Left colon (tissue), 2 donors: ENCODE results near the gene RNF214. TPM values are rescaled to one million over a fixed set of nuclear protein-coding genes. Genes with fewer than 3 reads are reported as not detected.
"Not testable (repeated sequence)": the region's sequence is repeated elsewhere in the genome, so short reads cannot be mapped to it uniquely, and the experiment has no call there.

Experiments
- ATAC-seq: fragments of 200-7000 bp; cut with Tn5 transposase; one replicate; pipeline ENCODE4 v1.9.1; 2020; ENCODE audit warnings: mild to moderate bottlenecking, moderate library complexity
- DNase-seq, 2 donors: peaks; one replicate each; pipeline ENCODE4 v3.0.0-alpha.2; 2020
- intact Hi-C, 2 donors: fragments of 100-400 bp; cut with DNase I in 1 of 2; cut with micrococcal nuclease in 1 of 2; formaldehyde crosslinking; loops; one replicate each; pipeline versions ENCODE4 v1.11.2 to v1.14.0; 2022; cut with DNase I, micrococcal nuclease
- total RNA-seq, 2 donors: library from RNA; stranded (reverse); fragmentation: NEBNext Ultra II Directional; extraction: Animal tissue kit (Norgen Biotek cat#: 25700); gene quantifications; one replicate each; pipeline ENCODE4 v1.2.1, GENCODE V29; 2021
- donor health status: DM: no; HTN: no; CAD: no.
- donor health status: DM: yes; HTN: yes; CAD: no.

RNF214 gene
- total RNA-seq, 2 donors from 2014 or later = 17.4 to 17.8 TPM

DNA sequence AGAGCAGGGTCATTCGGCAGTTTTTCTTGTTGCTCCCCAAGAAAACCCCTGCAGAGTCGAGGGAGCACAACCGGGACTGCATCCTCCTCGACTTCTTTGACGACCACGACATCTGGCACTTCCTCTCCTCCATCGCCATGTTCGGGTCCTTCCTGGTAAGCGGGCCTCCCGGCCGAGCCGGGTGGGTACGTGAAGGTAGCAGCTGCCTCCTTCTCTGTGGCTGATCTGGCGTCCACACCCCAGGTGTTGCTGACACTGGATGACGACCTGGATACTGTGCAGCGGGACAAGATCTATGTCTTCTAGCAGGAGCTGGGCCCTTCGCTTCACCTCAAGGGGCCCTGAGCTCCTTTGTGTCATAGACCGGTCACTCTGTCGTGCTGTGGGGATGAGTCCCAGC is 36.7 kb upstream of the RNF214 start:
- ATAC-seq = no peak
- intact Hi-C loops = no loop called here
- DNase-seq = no peak

DNA sequence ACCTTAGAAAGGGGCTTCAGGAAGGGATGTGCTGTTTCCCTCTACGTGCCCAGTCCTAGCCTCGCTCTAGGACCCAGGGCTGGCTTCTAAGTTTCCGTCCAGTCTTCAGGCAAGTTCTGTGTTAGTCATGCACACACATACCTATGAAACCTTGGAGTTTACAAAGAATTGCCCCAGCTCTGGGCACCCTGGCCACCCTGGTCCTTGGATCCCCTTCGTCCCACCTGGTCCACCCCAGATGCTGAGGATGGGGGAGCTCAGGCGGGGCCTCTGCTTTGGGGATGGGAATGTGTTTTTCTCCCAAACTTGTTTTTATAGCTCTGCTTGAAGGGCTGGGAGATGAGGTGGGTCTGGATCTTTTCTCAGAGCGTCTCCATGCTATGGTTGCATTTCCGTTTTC is 35.5 kb upstream of the RNF214 start:
- no peak for DNase-seq
- intact Hi-C loops = no loop called here
- ATAC-seq = no peak

DNA sequence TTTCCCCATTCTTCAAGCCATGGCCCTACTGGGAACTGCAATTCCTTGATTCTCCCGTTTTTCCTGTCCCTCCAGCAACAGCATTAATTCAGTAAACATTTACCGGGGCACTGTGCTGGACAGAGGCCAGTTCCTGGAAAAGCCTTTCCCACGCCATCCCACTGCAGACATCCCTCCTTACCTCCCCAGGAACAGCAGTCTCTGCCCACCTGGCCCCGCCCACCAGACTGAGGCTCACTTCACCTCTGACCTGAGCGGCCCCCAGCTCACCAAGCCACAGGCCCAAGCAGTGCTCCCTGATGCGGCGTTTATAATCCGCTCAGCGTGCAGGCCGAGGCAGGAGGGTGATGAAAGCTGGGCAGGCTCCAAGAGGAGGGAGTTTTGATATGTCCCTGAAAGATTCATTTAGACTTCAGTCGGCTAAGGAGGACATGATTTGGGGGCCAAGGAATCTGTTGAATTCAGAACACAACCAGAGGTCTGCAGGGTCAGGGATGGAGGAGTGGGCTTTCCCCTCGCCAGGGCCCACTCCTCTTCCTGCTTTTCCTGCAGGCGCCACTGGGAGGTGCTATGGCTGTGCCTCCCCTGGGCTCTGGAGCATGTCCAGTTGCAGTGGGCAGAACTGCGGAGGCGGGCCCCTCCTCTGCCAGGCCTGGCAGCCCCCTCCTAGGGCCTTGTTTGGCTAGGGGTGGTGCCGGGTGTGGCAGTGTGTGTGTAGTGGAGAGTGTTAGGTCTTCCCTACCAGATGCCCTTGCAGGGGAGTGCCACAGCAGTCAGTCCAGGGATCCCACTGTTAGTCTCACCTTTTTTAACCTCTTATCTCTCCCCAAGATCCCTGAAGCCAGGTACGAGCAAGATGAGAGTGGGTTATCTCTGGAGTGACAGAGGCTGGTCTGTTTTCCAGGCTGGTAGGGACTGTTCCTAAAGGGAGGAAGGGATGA is 34.7 kb upstream of the RNF214 start:
- peak; percentile 57 for ATAC-seq
- peak; percentile 70 to 81 for DNase-seq
- intact Hi-C loops = no loop called here

DNA sequence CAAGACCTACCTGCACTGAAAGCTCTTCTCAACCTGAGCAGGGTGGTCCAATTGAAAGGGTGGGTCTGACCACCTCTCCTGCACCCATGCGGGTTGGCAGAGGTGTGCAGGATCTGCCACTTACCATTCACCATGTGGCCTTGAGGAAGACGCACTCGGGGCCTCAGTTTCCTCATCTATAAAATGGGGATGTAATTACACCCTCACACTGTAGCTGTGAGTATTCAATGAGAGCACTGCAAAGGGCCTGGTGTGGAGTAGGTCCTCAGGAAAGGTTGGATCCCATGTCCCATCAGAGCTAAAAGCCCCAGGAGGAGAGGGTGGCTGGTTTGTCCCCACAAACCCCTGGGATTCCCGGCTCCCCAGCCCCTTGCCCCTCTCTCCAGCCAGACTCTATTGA is 33.9 kb upstream of the RNF214 start:
- no peak for DNase-seq
- ATAC-seq = no peak
- intact Hi-C loops = no loop called here

DNA sequence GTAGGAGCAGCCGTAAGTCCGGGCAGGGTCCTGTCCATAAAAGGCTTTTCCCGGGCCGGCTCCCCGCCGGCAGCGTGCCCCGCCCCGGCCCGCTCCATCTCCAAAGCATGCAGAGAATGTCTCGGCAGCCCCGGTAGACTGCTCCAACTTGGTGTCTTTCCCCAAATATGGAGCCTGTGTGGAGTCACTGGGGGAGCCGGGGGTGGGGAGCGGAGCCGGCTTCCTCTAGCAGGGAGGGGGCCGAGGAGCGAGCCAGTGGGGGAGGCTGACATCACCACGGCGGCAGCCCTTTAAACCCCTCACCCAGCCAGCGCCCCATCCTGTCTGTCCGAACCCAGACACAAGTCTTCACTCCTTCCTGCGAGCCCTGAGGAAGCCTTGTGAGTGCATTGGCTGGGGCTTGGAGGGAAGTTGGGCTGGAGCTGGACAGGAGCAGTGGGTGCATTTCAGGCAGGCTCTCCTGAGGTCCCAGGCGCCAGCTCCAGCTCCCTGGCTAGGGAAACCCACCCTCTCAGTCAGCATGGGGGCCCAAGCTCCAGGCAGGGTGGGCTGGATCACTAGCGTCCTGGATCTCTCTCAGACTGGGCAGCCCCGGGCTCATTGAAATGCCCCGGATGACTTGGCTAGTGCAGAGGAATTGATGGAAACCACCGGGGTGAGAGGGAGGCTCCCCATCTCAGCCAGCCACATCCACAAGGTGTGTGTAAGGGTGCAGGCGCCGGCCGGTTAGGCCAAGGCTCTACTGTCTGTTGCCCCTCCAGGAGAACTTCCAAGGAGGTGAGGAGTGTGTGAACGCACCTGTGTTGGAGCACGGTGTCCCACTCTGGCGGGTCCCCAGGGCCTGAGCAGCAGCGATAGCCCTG is 33.2 kb upstream of the RNF214 start, which contains the start of gene TAGLN:
TAGLN (plus strand) TSS at position 318 of the 863 bp plus-strand sequence. CDS start 3,644 bp downstream, outside the sequence.
- ATAC-seq (peak; percentile 7), DNase-seq (peak; percentile 53 to 83)
- intact Hi-C loops = no loop called here

DNA sequence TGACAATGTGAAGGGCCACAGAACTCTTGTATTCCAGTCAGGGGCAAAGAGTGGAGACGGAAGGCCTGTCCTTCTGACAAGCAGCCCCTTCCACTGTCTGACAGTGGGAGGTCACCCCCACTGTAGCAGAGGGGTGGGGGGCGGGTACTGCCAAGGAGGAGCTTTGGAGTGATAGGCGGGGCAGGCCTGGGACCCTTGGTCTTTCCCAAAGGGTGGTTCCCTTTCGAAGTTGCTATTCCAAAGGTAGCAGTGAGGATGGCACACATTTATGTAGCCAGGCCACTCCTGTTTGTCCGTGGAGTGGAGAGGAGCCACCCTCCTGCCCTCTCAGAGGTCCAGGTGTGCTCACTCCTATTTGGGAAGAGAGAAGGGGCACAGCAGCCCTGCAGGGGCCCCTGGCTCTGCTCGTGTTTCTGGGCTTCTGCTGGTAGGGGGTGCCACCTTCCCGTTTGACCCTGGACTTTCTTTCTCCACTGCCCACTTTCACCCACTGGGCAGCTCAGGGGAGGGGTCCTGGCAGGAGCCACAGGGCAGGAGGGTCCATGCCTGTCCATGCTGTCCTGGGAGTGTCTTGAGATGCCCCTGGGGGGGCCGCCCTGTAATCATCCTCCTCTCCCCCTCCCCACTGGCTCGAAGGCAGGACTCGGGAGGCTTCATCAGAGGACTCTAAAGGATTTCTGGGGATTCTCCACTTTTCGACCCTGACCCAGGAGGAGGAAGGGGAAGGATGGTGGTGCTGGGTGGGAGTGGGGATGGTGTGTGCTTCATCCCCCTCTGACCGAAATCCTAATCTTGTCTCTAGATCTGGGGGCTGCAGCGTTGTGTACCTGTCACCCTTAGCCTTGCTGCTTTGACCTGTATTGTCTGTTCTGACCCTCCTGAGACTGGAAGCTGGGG is 32.3 kb upstream of the RNF214 start:
- DNase-seq = peak in 1 of 2 donors; percentile 35
- ATAC-seq = no peak
- intact Hi-C loops = no loop called here

DNA sequence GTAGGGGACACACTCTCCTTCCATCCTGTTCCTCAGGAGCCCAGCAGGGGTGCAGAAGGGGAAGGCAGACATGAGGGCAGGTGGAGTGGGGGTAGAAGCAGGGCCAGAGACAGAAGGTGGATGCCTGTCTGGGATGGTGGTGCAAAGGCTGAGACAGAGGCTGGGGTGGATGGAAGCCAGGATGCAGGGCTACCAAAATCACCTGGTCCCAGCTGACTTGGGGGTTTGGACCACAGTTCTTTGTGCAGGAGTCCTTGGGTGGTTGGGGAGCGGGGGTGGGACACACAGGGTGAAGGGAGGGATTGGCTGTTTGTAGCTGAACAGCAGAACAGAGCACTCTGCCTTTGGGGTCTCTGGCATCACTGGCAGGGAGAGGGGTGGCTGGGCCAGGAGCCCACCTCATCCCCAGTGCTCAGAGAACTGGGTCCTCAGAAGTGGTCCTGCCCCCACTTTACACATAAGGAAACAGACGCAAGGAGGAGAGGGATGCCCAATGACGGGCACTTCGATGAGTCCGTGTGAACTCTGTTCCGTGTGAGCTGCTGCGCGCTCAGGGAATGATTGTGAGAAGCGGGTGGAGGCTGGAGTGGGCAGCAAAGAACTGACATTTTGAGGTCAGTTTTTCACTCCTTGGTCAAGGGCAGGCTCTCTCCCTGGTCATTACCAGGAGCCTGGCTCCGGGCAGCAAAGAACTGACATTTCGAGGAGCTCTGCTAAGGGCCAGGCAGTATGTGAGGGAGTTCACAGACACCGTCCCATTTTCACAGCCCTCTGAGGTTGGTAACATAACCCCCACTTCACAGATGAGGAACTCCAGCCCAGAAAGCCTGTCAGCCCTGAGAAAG is 31.4 kb upstream of the RNF214 start:
- ATAC-seq (no peak), DNase-seq (no peak)

DNA sequence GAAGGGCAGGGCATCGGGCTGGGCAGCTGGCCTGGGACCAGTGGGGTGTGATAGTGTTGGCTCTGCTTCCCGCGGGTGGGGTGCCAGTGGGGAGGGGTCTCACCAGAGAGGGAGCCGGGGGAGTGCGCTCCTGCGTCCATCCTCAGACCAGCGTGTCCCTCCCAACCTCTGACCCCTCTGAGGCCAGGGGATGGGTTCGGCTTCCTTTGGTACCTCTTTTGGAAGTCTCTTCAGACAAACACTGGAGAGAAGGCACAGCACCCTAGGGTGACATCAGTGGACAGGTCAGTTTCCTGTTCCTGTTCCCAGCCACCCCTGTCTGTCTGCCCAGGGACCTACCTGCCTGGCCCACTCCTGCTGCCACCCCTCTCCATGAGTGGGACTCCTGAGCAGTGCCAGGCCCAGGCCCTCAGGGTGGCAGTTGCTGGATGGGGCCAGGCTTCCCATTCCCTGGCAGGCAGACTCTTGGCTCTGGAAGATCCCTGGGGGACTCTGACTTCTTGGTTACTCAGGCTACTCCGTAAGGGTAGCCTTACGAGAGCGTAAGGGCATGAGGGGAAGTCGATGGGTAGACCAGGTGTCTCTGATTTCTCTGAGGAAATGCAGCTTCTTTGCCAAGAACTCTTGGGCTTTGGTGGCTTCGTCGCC is 30.7 kb upstream of the RNF214 start:
- intact Hi-C loops = no loop called here
- no peak for ATAC-seq

More for the DNA sequence above, 31.4 kb upstream of the RNF214 start:
- intact Hi-C loops = no loop called here

DNA sequence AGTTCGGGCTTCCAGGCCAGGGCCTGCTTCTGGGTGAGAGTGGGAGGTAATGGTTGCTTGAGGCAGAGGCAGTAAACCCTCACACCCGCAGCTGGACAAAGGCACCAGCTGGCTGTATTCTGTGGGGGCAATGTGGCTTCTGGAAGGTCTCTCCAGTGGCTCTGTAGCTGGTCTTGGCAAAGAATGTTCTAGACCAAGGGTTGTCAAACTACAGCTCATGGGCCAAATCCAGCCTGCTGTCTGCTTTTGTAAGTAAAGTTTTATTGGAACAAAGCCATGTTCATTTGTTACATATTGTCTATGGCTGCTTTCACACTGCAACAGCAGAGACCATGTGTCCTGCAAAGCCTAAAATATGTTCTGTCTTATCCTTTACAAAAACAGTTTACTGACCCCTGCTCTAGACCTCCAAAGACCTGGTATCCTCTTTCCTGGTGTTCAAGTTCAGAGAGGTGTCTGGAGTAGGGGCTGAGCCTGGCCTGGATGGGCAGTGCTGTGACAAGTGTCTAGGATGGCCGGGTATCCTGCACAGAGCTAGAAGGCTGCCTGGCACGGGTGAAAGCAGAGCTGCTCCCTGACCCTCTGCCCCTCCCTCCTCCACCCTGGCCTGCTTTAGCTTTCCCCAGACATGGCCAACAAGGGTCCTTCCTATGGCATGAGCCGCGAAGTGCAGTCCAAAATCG is 29.9 kb upstream of the RNF214 start:
- DNase-seq = no peak
- no peak for ATAC-seq
- intact Hi-C loops = no loop called here

More for the DNA sequence above, 30.7 kb upstream of the RNF214 start:
- no peak for DNase-seq

DNA sequence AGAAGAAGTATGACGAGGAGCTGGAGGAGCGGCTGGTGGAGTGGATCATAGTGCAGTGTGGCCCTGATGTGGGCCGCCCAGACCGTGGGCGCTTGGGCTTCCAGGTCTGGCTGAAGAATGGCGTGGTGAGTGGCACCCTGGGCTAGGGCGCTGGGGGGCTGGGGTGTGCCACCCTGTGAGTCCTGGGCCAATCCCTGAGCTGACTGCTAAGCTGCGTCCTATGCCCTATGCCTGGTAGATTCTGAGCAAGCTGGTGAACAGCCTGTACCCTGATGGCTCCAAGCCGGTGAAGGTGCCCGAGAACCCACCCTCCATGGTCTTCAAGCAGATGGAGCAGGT is 29.4 kb upstream of the RNF214 start:
- intact Hi-C loops = no loop called here
- no peak for ATAC-seq
- no peak for DNase-seq

DNA sequence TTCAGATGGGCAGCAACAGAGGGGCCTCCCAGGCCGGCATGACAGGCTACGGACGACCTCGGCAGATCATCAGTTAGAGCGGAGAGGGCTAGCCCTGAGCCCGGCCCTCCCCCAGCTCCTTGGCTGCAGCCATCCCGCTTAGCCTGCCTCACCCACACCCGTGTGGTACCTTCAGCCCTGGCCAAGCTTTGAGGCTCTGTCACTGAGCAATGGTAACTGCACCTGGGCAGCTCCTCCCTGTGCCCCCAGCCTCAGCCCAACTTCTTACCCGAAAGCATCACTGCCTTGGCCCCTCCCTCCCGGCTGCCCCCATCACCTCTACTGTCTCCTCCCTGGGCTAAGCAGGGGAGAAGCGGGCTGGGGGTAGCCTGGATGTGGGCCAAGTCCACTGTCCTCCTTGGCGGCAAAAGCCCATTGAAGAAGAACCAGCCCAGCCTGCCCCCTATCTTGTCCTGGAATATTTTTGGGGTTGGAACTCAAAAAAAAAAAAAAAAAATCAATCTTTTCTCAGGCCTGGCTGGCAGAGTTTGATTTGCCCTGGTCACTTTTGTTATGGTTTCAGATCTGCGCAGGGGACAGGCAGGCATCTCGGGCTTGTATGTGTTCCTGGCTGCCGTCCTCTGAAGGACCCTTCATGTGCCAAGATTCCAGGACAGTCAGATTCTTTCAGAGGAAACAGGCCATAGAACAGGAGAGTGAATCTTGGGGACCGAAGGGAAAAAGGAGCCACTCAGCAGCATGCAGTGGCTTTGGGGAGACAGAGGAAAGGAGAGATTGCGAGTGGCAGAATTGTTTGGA is 28.0 kb upstream of the RNF214 start:
- ATAC-seq (no peak), DNase-seq (peak in 1 of 2 donors; percentile 30)
- intact Hi-C loops = loop anchor here in 1 of 2 donors (5.0 kb wide), 1 partner anchor 72 kb away; no protein-coding TSS in a partner anchor

DNA sequence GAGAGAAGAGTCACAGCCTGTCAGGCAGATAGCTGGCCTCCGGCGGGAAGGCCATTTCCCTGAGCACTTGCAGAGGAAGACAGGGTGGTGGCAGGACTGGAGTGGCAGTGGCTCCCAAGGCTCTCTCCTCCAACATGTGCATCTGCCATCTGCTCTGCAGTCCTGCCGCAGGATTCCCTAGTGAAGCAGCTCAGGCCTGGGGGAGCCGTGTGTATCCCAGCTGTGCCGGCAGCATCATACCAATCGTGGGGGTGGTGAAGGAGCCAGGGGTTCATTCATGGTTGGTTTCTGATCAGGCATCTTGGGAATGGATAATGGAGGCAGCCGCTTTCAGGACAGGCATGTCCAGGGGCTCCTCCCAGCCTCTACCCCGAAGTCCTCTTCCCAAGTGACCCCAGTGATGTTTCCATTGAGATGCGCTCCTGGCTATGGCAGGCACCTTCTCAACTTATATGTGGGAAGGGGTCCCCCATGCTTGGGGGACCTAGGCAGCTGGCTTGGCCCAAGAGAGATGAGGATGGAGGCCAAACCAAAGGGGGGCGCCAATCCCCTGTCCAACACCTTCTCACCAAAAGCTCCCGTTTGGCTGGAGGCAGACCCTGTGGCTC is 27.2 kb upstream of the RNF214 start:
- intact Hi-C loops = loop anchor here in 1 of 2 donors (5.0 kb wide), 1 partner anchor 73 kb away; no protein-coding TSS in a partner anchor
- DNase-seq = no peak
- ATAC-seq = no peak

DNA sequence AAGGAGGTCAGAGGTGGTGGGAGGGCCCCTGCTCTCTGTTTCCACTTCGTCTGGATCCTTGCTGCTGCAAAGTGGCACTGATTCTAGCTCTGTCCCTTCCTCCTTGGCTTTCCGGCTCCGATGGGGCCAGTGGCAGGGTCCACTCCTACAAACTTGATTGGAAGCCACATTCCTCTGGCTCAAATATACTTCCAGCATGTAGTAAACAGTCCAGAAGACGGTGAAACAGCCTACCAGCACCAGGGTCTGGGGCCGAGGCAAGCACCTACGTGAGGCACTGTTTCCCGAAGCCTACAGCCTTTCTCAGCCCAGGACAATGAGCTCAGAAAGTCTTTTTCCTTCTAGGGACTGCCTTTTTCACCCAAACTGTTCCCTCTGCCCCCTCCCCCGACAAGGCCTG is 26.4 kb upstream of the RNF214 start:
- intact Hi-C loops = loop anchor here in 1 of 2 donors (5.0 kb wide), 1 partner anchor 74 kb away; no protein-coding TSS in a partner anchor
- not testable (repeated sequence) for DNase-seq, ATAC-seq

DNA sequence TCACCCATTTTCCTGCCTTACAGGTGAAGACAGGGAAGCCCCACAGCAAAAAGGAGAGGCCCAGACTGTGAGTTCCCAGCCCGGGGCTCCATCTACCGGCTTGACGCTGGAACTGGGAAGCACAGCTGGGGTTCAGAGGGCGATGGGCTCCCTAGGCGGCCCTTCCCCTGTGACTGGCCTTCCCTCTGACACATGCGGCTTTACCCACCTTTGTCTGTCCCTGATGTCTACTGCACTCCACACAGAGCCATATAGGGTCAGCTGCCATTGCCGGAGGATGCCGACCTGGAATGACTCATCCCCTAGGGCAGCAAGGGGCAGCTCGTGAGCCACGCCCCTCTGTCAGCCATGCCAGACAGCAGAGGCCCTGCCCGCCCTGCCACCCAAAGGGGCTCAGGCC is 25.6 kb upstream of the RNF214 start:
- ATAC-seq = peak; percentile 15
- intact Hi-C loops = loop anchor here in 1 of 2 donors (5.0 kb wide), 1 partner anchor 75 kb away; no protein-coding TSS in a partner anchor
- DNase-seq = not testable (repeated sequence)

DNA sequence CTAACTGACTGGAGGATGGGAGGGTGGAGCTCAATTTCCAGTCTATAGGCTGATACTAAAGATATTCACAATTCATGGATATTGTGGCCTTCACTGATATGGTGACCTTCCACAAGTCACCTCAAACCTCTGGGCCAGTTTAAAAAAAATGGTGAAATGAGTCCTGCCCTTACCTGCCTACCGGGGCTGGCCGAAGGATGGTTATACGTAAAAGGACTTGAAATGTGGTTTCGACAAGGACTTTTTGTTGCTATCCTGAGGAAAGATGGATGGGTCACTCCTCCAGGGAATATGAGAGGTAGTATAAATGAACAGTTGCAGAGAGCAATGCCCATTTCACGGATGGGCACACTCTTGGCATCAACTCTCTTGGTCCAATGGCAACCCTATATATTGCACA is 25.0 kb upstream of the RNF214 start:
- intact Hi-C loops = loop anchor here in 1 of 2 donors (5.0 kb wide), 1 partner anchor 75 kb away; no protein-coding TSS in a partner anchor
- not testable (repeated sequence) for DNase-seq, ATAC-seq
